ENCODE results near the gene TOR1A. TPM values are rescaled to one million over a fixed set of nuclear protein-coding genes. Genes with fewer than 3 reads are reported as not detected.
A peak's percentile ranks its signal among the peaks of the same experiment; 100 is the strongest.
"Not testable (repeated sequence)": the region's sequence is repeated elsewhere in the genome, so short reads cannot be mapped to it uniquely, and the experiment has no call there.

TOR1A gene
- total RNA-seq, 2 experiments from 2014 or later: 54.6 to 58.4 TPM

DNA sequence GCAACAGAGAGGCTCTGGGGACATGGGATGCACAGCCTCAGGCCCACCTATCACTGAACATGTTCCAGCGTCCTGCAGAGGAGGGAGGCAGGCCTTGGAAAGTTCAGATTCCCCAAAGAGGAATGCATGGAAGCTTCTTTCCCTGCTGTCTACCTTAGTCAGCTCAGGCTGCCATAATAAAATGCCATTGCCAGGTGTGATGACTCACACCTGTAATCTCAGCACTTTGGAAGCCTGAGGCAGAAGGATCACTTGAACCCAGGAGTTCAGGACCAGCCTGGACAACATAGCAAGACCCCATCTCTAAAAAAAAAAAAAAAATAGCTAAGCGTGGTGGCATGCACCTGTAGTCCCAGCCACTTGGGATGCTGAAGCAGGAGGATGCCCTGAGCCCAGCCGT is 45.5 kb downstream of the TOR1A start:
- CTCF ChIA-PET: interaction anchor here (0.6 to 2.8 kb wide), 2 partner anchors 52 to 775 kb away, joined by 3 to 22 read pairs; no protein-coding TSS in a partner anchor
- H3K9me3 Mint-ChIP-seq (ENCODE audit: insufficient read depth): no peaks in the 10 kb centered on the region
- H3K4me1 Mint-ChIP-seq (ENCODE audit: low read depth): peaks cover 17% of the 10 kb centered on the region

DNA sequence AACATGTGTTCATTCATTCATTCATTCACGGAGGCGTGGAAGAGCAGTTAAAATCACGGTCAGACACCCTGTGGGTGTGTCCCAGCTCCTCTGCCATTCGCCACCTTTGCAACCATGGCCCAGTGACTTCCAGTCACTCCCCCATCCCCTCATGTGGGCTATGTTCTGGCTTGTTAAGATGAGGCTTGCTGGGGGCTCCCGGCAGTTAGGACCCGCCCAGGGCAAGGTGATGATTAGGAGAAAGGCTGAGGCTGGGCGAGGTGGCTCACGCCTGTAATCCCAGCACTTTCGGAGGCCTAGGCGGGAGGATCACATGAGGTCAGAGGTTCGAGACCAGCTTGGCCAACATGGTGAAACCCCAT is 46.2 kb downstream of the TOR1A start:
- peak; percentile 33 for ATAC-seq
- no peaks in the 10 kb centered on the region for H3K36me3 Mint-ChIP-seq (ENCODE audit: low read depth)
- ChIA-PET CTCF (interaction anchor here (1.2 to 3.3 kb wide), 4 partner anchors 13 to 51 kb away, joined by 5 to 24 read pairs (median 14); no protein-coding TSS in a partner anchor), POLR2A (interaction anchor here (0.6 to 0.7 kb wide), 2 partner anchors 39 to 56 kb away, joined by 3 to 4 read pairs; no protein-coding TSS in a partner anchor)
- H3K4me3 Mint-ChIP-seq: peak overlapping the region; percentile 15
- H3K27me3 Mint-ChIP-seq (ENCODE audit: low read depth): peaks cover 14% of the 10 kb centered on the region
- DNase-seq: peak; percentile 32
- no peaks in the 10 kb centered on the region for H3K9me3 Mint-ChIP-seq (ENCODE audit: insufficient read depth)
- H3K4me1 Mint-ChIP-seq (ENCODE audit: low read depth): peaks cover 17% of the 10 kb centered on the region
- no peak overlapping the region for H3K27ac Mint-ChIP-seq

More for the DNA sequence above, 45.5 kb downstream of the TOR1A start:
- Mint-ChIP-seq H3K27ac (no peak overlapping the region), H3K27me3 (ENCODE audit: low read depth) (peaks cover 14% of the 10 kb centered on the region), H3K36me3 (ENCODE audit: low read depth) (no peaks in the 10 kb centered on the region), H3K4me3 (no peak overlapping the region)
- POLR2A ChIA-PET: no interaction called here
- ATAC-seq (no peak), DNase-seq (no peak)

DNA sequence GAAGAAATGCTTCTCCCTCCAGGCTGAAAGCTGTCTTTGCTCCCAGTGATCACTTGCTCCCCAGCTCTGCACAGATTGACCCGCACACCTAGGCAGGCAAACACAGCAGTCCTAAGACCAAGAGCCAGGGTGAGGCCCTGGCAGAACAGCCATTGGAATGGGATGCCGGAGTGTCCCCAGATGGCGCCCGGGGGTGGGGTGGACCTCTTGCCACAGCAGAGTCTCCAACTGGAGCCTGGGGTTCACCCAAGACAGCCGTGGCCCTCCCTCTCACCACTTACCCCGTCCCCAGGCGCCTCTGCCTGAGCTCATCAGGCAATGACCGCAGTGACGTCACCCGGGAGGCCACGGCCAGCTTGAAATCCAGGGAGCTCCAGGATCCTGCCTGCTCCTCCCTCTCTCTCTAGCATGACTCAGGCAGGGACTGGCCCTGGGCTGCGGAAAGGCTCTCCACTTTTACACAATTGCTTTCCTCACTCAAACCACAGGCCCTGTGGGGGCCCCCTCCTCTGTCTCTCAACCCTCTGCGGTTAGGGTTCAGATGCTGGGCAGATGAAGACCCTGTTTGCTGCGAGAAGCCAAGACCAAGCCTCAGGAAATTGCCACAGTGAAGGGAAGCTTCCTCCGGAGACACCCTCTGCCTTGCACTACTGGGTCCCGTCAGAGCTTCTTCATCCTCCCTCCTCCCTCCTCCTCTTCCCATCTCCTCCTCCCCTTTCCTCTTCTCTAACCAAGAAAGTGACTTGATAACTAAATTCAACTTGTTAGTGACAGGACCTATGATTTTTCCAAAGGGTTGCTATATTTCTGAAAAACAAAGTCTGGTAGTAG is 46.8 kb downstream of the TOR1A start:
- peaks cover 14% of the 10 kb centered on the region for H3K27me3 Mint-ChIP-seq (ENCODE audit: low read depth)
- H3K9me3 Mint-ChIP-seq (ENCODE audit: insufficient read depth): no peaks in the 10 kb centered on the region
- H3K4me1 Mint-ChIP-seq (ENCODE audit: low read depth): peaks cover 17% of the 10 kb centered on the region
- H3K27ac Mint-ChIP-seq: no peak overlapping the region
- peak; percentile 68 for DNase-seq
- ChIA-PET CTCF (interaction anchor here (1.2 to 3.3 kb wide), 4 partner anchors 13 to 51 kb away, joined by 5 to 24 read pairs (median 14); no protein-coding TSS in a partner anchor), POLR2A (interaction anchor here (0.6 to 1.0 kb wide), 3 partner anchors 38 to 56 kb away, joined by 3 to 4 read pairs (median 3); no protein-coding TSS in a partner anchor)
- no peaks in the 10 kb centered on the region for H3K36me3 Mint-ChIP-seq (ENCODE audit: low read depth)
- H3K4me3 Mint-ChIP-seq: peak overlapping the region; percentile 15
- ATAC-seq: peak; percentile 72

DNA sequence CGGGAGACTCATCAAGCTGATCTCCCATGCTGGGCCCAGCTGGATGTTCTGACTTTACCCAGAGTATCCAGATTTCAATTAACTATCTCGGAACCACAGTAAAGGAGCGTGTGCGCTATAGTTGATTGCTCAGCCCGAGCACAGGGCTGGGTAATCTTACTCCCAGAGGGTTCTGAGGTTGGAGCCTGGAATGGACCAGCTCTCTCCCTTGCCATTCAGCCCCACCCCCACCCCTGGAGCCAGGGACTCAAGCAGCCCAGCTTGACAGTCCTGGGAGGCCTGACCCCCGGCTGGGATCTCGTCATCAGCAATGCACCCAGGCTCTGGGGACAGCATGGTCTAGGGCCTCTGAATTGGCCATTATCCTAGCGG is 47.4 kb downstream of the TOR1A start:
- Mint-ChIP-seq H3K9me3 (ENCODE audit: insufficient read depth) (no peaks in the 10 kb centered on the region), H3K4me3 (no peak overlapping the region), H3K36me3 (ENCODE audit: low read depth) (no peaks in the 10 kb centered on the region), H3K27me3 (ENCODE audit: low read depth) (peaks cover 11% of the 10 kb centered on the region), H3K27ac (no peak overlapping the region), H3K4me1 (ENCODE audit: low read depth) (peaks cover 17% of the 10 kb centered on the region)
- ChIA-PET CTCF (interaction anchor here (1.2 to 3.3 kb wide), 3 partner anchors 37 to 50 kb away, joined by 5 to 24 read pairs (median 22); no protein-coding TSS in a partner anchor), POLR2A (interaction anchor here (0.5 to 1.0 kb wide), 2 partner anchors 39 to 150 kb away, joined by 3 read pairs; partner anchors contain the start of gene NTMT1)
- no peak for DNase-seq
- ATAC-seq: no peak

DNA sequence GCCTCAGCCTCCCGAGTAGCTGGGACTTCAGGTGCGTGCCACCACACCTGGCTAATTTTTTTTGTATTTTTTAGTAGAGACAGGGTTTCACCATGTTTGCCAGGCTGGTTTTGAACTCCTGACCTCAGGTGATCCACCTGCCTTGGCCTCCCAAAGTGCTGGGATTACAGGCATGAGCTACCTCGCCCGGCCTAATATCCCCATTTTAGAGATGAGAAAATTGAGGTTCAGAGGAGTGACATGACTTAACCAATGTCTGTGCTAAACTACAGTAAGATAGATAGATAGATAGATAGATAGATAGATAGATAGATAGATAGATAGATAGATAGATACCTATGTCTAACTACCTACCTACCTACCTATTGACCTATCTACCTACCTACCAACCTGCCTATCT is 47.8 kb downstream of the TOR1A start:
- ATAC-seq; H3K4me3 Mint-ChIP-seq; H3K9me3 Mint-ChIP-seq (ENCODE audit: insufficient read depth); H3K27ac Mint-ChIP-seq; H3K36me3 Mint-ChIP-seq (ENCODE audit: low read depth); DNase-seq: not testable (repeated sequence)
- Mint-ChIP-seq H3K27me3 (ENCODE audit: low read depth) (peaks cover 10% of the 10 kb centered on the region), H3K4me1 (ENCODE audit: low read depth) (peaks cover 17% of the 10 kb centered on the region)
- ChIA-PET CTCF (interaction anchor here (2.8 to 3.3 kb wide), 2 partner anchors 39 to 50 kb away, joined by 22 to 24 read pairs; no protein-coding TSS in a partner anchor), POLR2A (interaction anchor here (0.5 kb wide), 1 partner anchor 150 kb away, joined by 3 read pairs; the partner anchor contains the start of gene NTMT1)

DNA sequence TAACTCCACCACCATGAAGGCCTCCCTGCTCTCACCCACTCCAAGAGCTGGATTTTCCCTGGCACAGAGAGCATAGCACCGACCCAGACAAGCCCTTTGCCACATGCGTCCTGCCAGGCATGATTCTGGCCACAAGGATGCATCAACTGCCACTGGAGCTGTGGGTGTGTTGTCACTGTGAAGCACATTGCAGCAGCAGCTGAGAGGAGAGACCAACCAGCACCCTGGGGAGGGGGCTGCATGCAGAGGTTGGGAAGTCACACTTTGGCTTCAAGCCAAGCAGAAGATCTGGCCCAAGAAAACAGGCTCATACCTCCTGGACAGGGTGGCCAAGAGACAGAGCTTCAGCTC is 48.5 kb downstream of the TOR1A start:
- Mint-ChIP-seq H3K9me3 (ENCODE audit: insufficient read depth) (no peaks in the 10 kb centered on the region), H3K27ac (no peak overlapping the region), H3K36me3 (ENCODE audit: low read depth) (no peaks in the 10 kb centered on the region), H3K4me1 (ENCODE audit: low read depth) (peaks cover 17% of the 10 kb centered on the region), H3K4me3 (no peak overlapping the region), H3K27me3 (ENCODE audit: low read depth) (peaks cover 7% of the 10 kb centered on the region)
- ChIA-PET CTCF (interaction anchor here (3.3 kb wide), 1 partner anchor 38 kb away, joined by 24 read pairs; no protein-coding TSS in a partner anchor), POLR2A (no interaction called here)
- DNase-seq: no peak
- ATAC-seq: no peak

DNA sequence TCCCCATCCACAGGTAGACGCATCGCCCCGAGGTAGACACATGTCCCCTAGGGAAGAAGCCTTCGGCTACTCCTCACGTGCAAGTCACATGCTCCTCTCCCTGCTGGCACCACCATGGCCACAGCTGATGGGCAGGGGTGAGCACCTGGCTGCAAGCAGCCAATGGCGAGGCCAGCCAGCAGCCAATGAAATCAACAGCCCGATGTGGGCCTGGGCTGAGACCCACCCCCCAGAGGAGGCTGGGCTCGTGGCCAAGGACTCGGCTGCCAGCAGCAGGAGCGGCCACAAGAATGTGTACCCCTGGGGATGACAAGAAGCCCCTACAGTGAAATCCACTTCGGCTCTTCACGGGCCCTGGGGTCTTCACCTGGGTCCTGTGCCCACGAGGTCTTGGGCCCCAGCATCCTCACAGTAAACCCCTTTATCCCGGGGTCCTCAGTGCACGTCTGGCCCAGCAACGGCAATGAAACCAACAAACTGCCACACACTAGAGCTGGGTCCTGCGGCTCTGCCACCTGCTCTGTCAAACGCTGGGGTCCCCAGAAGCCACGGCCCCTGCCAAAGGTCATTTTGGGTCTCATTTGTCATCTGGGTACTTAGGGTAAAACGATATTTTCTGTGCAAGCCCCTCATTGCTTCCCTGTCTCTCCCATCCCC is 49.0 kb downstream of the TOR1A start:
- H3K36me3 Mint-ChIP-seq (ENCODE audit: low read depth): no peaks in the 10 kb centered on the region
- no peak overlapping the region for H3K27ac Mint-ChIP-seq

DNA sequence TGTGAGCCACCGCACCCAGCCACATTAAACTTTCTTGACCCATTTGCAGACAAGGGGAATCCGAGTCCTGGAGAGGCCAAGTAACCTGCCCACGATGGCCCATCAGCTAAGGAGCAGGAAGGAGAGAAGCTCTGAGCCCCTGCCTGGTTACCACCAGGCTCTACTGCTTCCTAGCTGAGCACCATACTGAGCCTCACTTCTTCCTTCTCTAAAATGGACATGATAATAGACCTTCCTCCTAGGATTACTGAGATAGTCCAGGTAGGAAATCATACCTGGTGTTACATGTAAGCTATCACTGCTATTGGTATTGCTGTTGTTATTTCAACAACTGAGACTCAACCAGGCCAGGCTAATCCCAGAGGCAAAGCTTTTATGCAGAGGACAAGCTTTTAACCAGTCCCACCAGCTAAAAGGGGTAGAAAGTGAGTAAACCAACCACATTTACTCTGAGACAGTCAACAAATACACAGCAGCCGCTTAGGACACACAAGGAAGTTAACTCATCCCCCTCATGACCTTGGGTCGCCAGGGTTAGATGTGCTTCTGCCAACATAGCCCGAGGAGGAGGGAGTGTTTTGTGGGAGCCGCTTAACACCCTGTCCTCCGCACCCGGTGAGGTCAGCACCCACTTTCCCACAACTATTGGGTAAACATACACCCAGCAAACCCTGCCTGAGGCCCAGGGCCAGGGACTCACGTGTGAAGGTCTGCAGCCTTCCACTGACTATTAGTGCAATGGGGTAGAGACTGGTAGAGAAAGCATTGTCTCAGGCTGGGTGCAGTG is 50.5 kb downstream of the TOR1A start:
- no peak for ATAC-seq
- POLR2A ChIA-PET: no interaction called here
- H3K27ac Mint-ChIP-seq: no peak overlapping the region

More for the DNA sequence above, 49.0 kb downstream of the TOR1A start:
- Mint-ChIP-seq H3K27me3 (ENCODE audit: low read depth) (peaks cover 8% of the 10 kb centered on the region), H3K9me3 (ENCODE audit: insufficient read depth) (no peaks in the 10 kb centered on the region), H3K4me1 (ENCODE audit: low read depth) (peaks cover 17% of the 10 kb centered on the region), H3K4me3 (no peak overlapping the region)
- DNase-seq (no peak), ATAC-seq (no peak)
- POLR2A ChIA-PET: no interaction called here
- CTCF ChIA-PET: interaction anchor here (3.3 kb wide), 1 partner anchor 37 kb away, joined by 24 read pairs; no protein-coding TSS in a partner anchor

DNA sequence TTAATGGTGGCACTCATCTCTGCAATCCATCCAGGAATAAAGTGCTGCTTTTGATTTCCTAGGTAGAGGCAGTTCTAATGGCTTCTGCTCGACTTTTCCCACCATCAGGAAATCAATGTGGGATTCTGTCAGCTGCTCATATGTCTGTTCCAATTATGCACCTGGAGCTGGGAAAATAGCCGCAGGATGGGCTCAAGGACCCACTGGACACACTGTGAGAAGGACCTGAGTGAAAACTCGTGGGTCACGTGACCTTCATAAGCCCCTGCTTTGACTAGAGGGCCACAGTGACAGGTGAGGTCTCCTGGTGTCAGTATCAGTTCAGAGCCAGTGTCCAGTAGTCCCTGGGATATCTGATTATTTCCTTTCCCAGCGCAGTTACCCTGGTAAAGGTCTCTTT is 53.2 kb downstream of the TOR1A start:
- DNase-seq: no peak
- ChIA-PET CTCF (interaction anchor here (2.4 kb wide), 1 partner anchor 44 kb away, joined by 7 read pairs; no protein-coding TSS in a partner anchor), POLR2A (no interaction called here)
- H3K4me3 Mint-ChIP-seq: no peak overlapping the region
- H3K9me3 Mint-ChIP-seq (ENCODE audit: insufficient read depth): no peaks in the 10 kb centered on the region
- no peak overlapping the region for H3K27ac Mint-ChIP-seq
- peaks cover 3% of the 10 kb centered on the region for H3K4me1 Mint-ChIP-seq (ENCODE audit: low read depth)
- no peak for ATAC-seq
- H3K36me3 Mint-ChIP-seq (ENCODE audit: low read depth): no peaks in the 10 kb centered on the region
- H3K27me3 Mint-ChIP-seq (ENCODE audit: low read depth): peaks cover 3% of the 10 kb centered on the region

More for the DNA sequence above, 50.5 kb downstream of the TOR1A start:
- no peak for DNase-seq
- H3K9me3 Mint-ChIP-seq (ENCODE audit: insufficient read depth): no peaks in the 10 kb centered on the region
- CTCF ChIA-PET: interaction anchor here (1.9 kb wide), 1 partner anchor 10 kb away, joined by 7 read pairs; no protein-coding TSS in a partner anchor
- H3K27me3 Mint-ChIP-seq (ENCODE audit: low read depth): peaks cover 3% of the 10 kb centered on the region
- no peak overlapping the region for H3K4me3 Mint-ChIP-seq
- peaks cover 17% of the 10 kb centered on the region for H3K4me1 Mint-ChIP-seq (ENCODE audit: low read depth)
- H3K36me3 Mint-ChIP-seq (ENCODE audit: low read depth): no peaks in the 10 kb centered on the region

DNA sequence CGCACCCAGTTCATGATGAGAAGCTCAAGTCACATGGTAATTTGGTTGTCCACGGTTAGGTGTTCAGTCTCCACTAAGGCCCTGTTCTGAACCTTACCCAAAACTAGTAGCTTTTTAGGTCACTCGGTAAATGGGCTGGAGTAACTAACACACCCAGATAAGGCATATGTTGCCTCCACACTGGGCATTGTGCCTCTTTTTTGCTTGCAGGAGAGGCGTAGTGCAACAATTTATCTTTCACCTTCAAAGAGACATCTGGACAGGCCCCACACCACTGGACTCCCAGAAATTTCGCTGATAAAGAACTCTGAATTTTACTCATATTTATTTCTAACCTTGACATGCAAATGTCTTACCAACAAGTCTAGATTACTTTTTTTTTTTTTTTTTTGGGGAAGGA is 54.3 kb downstream of the TOR1A start:
- Mint-ChIP-seq H3K9me3 (ENCODE audit: insufficient read depth) (no peaks in the 10 kb centered on the region), H3K4me1 (ENCODE audit: low read depth) (peaks cover 3% of the 10 kb centered on the region), H3K4me3 (no peak overlapping the region), H3K27me3 (ENCODE audit: low read depth) (peaks cover 3% of the 10 kb centered on the region), H3K27ac (no peak overlapping the region), H3K36me3 (ENCODE audit: low read depth) (no peaks in the 10 kb centered on the region)
- ChIA-PET POLR2A (no interaction called here), CTCF (interaction anchor here (1.2 kb wide), 1 partner anchor 32 kb away, joined by 6 read pairs; no protein-coding TSS in a partner anchor)
- ATAC-seq (no peak), DNase-seq (no peak)

DNA sequence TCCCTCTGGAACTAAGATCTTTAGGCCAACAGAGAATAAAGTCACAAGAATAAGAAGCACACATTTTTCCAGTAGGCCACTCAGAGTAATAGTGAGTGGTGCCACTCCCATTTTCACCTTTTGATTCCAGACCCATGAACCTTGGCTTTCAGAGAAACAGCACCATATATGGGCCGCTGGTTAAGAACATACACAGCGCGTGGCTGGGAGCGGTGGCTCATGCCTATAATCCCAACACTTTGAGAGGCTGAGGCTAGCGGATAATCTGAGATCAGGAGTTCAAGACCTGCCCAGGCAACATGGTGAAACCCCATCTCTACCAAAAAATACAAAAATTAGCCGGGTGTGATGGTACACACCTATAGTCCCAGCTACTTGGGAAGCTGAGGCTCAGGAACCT is 55.5 kb downstream of the TOR1A start:
- POLR2A ChIA-PET: no interaction called here
- Mint-ChIP-seq H3K27ac (no peak overlapping the region), H3K4me3 (no peak overlapping the region), H3K9me3 (ENCODE audit: insufficient read depth) (no peaks in the 10 kb centered on the region), H3K36me3 (ENCODE audit: low read depth) (no peaks in the 10 kb centered on the region), H3K27me3 (ENCODE audit: low read depth) (peaks cover 5% of the 10 kb centered on the region), H3K4me1 (ENCODE audit: low read depth) (peaks cover 3% of the 10 kb centered on the region)
- CTCF ChIA-PET: interaction anchor here (1.2 kb wide), 1 partner anchor 31 kb away, joined by 6 read pairs; no protein-coding TSS in a partner anchor
- ATAC-seq (no peak), DNase-seq (no peak)
